WTC11 (cell line): ENCODE results near the gene ATP1A4. TPM values are rescaled to one million over a fixed set of nuclear protein-coding genes. Genes with fewer than 3 reads are reported as not detected.

Experiments
- ATAC-seq: fragments of 200-7000 bp; cut with Tn5 transposase; 2 replicates; pipeline ENCODE4 v1.10.0; 2021; ENCODE audit warnings: mild to moderate bottlenecking, moderate library complexity
- CTCF ChIA-PET: fragments of 300-600 bp; sonication (Branson Sonifier 250); formaldehyde crosslinking; loops from one replicate; lab custom pipeline; 2021; ENCODE audit warnings: antibody characterized with exemption; lab: Charles Lee
- POLR2A ChIA-PET: fragments of 350-600 bp; sonication (Branson Sonifier 250); formaldehyde crosslinking; loops from one replicate; lab custom pipeline; 2021; ENCODE audit warnings: antibody characterized with exemption; lab: Charles Lee
- DNase-seq: peaks from one replicate; pipeline ENCODE4 v3.0.0; 2021; ENCODE audit warnings: low spot score
- H3K27ac Mint-ChIP-seq: 2 replicates; pipeline ENCODE4 v1.8.0; 2021; ENCODE audit warnings: mixed read lengths
- H3K27me3 Mint-ChIP-seq: 2 replicates; pipeline ENCODE4 v1.8.0; 2021; ENCODE audit warnings: low read depth, mild to moderate bottlenecking, moderate library complexity, mixed read lengths
- H3K36me3 Mint-ChIP-seq: 2 replicates; pipeline ENCODE4 v1.8.0; 2021; ENCODE audit warnings: mixed read lengths
- H3K4me1 Mint-ChIP-seq: 2 replicates; pipeline ENCODE4 v1.8.0; 2022; ENCODE audit warnings: mixed read lengths
- H3K4me3 Mint-ChIP-seq: 2 replicates; pipeline ENCODE4 v1.8.0; 2021; ENCODE audit warnings: mild to moderate bottlenecking, moderate library complexity, mixed read lengths
- H3K9me3 Mint-ChIP-seq: 2 replicates; pipeline ENCODE4 v1.8.0; 2021; ENCODE audit warnings: mixed read lengths
- ATF1 ChIP-seq: sonication (generic); formaldehyde crosslinking; IDR thresholded peaks from 2 replicates; pipeline ENCODE4 v1.8.1; 2023; ENCODE audit warnings: mild to moderate bottlenecking, moderate library complexity, missing genetic modification reagents
- ATF2 ChIP-seq: sonication (generic); formaldehyde crosslinking; IDR thresholded peaks from 2 replicates; pipeline ENCODE4 v1.8.1; 2022; ENCODE audit warnings: low read depth, missing genetic modification reagents, borderline replicate concordance
- CDX4 ChIP-seq: fragments of 250-450 bp; sonication (Bioruptor Pico); IDR thresholded peaks from 2 replicates; pipeline ENCODE4 v1.9.0; 2021; ENCODE audit warnings: moderate library complexity, mild to moderate bottlenecking, inconsistent platforms, borderline replicate concordance
- CTCF ChIP-seq: fragments of 200-600 bp; IDR thresholded peaks from 2 replicates; pipeline ENCODE4 v1.8.0; 2022; ENCODE audit warnings: antibody characterized with exemption
- E2F5 ChIP-seq: sonication (generic); formaldehyde crosslinking; IDR thresholded peaks from 2 replicates; pipeline ENCODE4 v1.8.1; 2022; ENCODE audit warnings: mild to moderate bottlenecking, moderate library complexity, missing genetic modification reagents
- ERG ChIP-seq: fragments of 250-450 bp; sonication (Bioruptor Pico); IDR thresholded peaks from 2 replicates; pipeline ENCODE4 v1.8.0; 2021; ENCODE audit warnings: mild to moderate bottlenecking
- FOXJ3 ChIP-seq: sonication (generic); formaldehyde crosslinking; IDR thresholded peaks from 2 replicates; pipeline ENCODE4 v1.9.0; 2021; ENCODE audit warnings: missing genetic modification reagents, mild to moderate bottlenecking, borderline replicate concordance
- FOXP4 ChIP-seq: sonication (generic); formaldehyde crosslinking; IDR thresholded peaks from 2 replicates; pipeline ENCODE4 v1.8.0; 2022; ENCODE audit warnings: mild to moderate bottlenecking, missing genetic modification reagents
- IRF2 ChIP-seq: sonication (generic); formaldehyde crosslinking; IDR thresholded peaks from 2 replicates; pipeline ENCODE4 v1.8.0; 2022; ENCODE audit warnings: low read depth, missing genetic modification reagents, borderline replicate concordance
- KAT7 ChIP-seq: sonication (generic); formaldehyde crosslinking; IDR thresholded peaks from 2 replicates; pipeline ENCODE4 v1.8.1; 2023; ENCODE audit warnings: missing genetic modification reagents, mild to moderate bottlenecking, borderline replicate concordance
- NFYB ChIP-seq: sonication (generic); formaldehyde crosslinking; conservative IDR thresholded peaks from 2 replicates; pipeline ENCODE4 v1.8.0; 2022; ENCODE audit warnings: low read depth, missing genetic modification reagents
- NR2C2 ChIP-seq: sonication (generic); formaldehyde crosslinking; IDR thresholded peaks from 2 replicates; pipeline ENCODE4 v1.8.0; 2022; ENCODE audit warnings: mild to moderate bottlenecking, missing genetic modification reagents
- NR3C1 ChIP-seq: sonication (generic); formaldehyde crosslinking; conservative IDR thresholded peaks from 2 replicates; pipeline ENCODE4 v1.8.1; 2023; ENCODE audit warnings: low read depth, mild to moderate bottlenecking, missing genetic modification reagents
- OVOL2 ChIP-seq: fragments of 250-450 bp; sonication (Bioruptor Pico); IDR thresholded peaks from 2 replicates; pipeline ENCODE4 v1.9.0; 2021; ENCODE audit warnings: mild to moderate bottlenecking, borderline replicate concordance
- TEAD1 ChIP-seq: sonication (generic); formaldehyde crosslinking; IDR thresholded peaks from 2 replicates; pipeline ENCODE4 v1.8.0; 2022; ENCODE audit warnings: mild to moderate bottlenecking, missing genetic modification reagents
- TP53 ChIP-seq: sonication (generic); formaldehyde crosslinking; IDR thresholded peaks from 2 replicates; pipeline ENCODE4 v1.8.1; 2023; ENCODE audit warnings: mild to moderate bottlenecking, missing genetic modification reagents
- USF2 ChIP-seq: sonication (generic); formaldehyde crosslinking; IDR thresholded peaks from 2 replicates; pipeline ENCODE4 v1.8.1; 2023; ENCODE audit warnings: mild to moderate bottlenecking, missing genetic modification reagents, moderate library complexity
- ZNF121 ChIP-seq: sonication (generic); formaldehyde crosslinking; IDR thresholded peaks from 2 replicates; pipeline ENCODE4 v1.8.0; 2023; ENCODE audit warnings: missing genetic modification reagents
- ZNF416 ChIP-seq: fragments of 250-450 bp; sonication (Bioruptor Pico); IDR thresholded peaks from 2 replicates; pipeline ENCODE4 v1.9.0; 2021; ENCODE audit warnings: mild to moderate bottlenecking, inconsistent platforms
- ZNF425 ChIP-seq: fragments of 250-450 bp; sonication (Bioruptor Pico); conservative IDR thresholded peaks from 2 replicates; pipeline ENCODE4 v1.9.0; 2021; ENCODE audit warnings: mild to moderate bottlenecking
- ZNF512 ChIP-seq: sonication (generic); formaldehyde crosslinking; IDR thresholded peaks from 2 replicates; pipeline ENCODE4 v1.8.1; 2022; ENCODE audit warnings: missing genetic modification reagents, borderline replicate concordance
- total RNA-seq: library from RNA; stranded (reverse); gene quantifications from 3 replicates; pipeline ENCODE4 v1.2.3, GENCODE V29; 2021

Gene ATP1A4
- total RNA-seq, 1 experiment from 2014 or later, result 0.37 TPM

GRCh38 chr1:160149233-160149632 is 2.2 kb upstream of the ATP1A4 start:
- Mint-ChIP-seq H3K4me3 (no peak overlapping the region), H3K9me3 (no peaks in the 10 kb centered on the region), H3K27me3 (no peaks in the 10 kb centered on the region; the same call in 1 of the 2 replicates), H3K27ac (no peak overlapping the region), H3K36me3 (no peaks in the 10 kb centered on the region), H3K4me1 (peaks cover 6% of the 10 kb centered on the region)
- POLR2A ChIA-PET, result no interaction called here
- CTCF ChIA-PET, result interaction anchor here (1.1 to 2.7 kb wide), 5 partner anchors 13 to 142 kb away, joined by 3 to 8 read pairs (median 7); no protein-coding TSS in a partner anchor
- DNase-seq, result no peak
- TF ChIP-seq NR2C2 (CRISPR knock-in tag) (no peak), USF2 (CRISPR knock-in tag) (no peak), KAT7 (no peak), TP53 (CRISPR knock-in tag) (no peak)
- ATAC-seq, result no peak

- ATAC-seq (no peak), DNase-seq (no peak)
- TF ChIP-seq E2F5 (CRISPR knock-in tag) (no peak), CTCF (no peak), FOXJ3 (CRISPR knock-in tag) (no peak), CDX4 (CRISPR knock-in tag) (no peak), IRF2 (CRISPR knock-in tag) (no peak), ZNF416 (CRISPR knock-in tag) (no peak), ZNF425 (CRISPR knock-in tag) (no peak), OVOL2 (no peak), ATF1 (no peak), ATF2 (CRISPR knock-in tag) (no peak), NR3C1 (CRISPR knock-in tag) (no peak), ZNF512 (CRISPR knock-in tag) (no peak), FOXP4 (no peak), ZNF121 (CRISPR knock-in tag) (no peak), NFYB (CRISPR knock-in tag) (no peak), TEAD1 (CRISPR knock-in tag) (no peak), ERG (CRISPR knock-in tag) (no peak)
- ChIA-PET POLR2A (no interaction called here), CTCF (interaction anchor here (1.1 to 2.7 kb wide), 2 partner anchors 44 to 142 kb away, joined by 3 to 7 read pairs; no protein-coding TSS in a partner anchor)
- Mint-ChIP-seq H3K27ac (no peak overlapping the region), H3K36me3 (no peaks in the 10 kb centered on the region), H3K4me3 (no peak overlapping the region), H3K9me3 (no peaks in the 10 kb centered on the region), H3K4me1 (peaks cover 5% of the 10 kb centered on the region), H3K27me3 (no peaks in the 10 kb centered on the region; the same call in 1 of the 2 replicates)
Measured at GRCh38 chr1:160149716-160150115, 1.7 kb upstream of the ATP1A4 start.
